CD4-positive, alpha-beta T cell treated with Interleukin-4 for 1 hour (primary cell): ENCODE measurements around the gene CD80.
"Not testable (repeated sequence)": the region's sequence is repeated elsewhere in the genome, so short reads cannot be mapped to it uniquely, and the experiment has no call there.

ENCODE experiments used
- DNase-seq, 2 donors: peaks; one replicate each; pipeline ENCODE4 v3.0.0-alpha.2; 2020 to 2022

The CD80 gene, protein sequence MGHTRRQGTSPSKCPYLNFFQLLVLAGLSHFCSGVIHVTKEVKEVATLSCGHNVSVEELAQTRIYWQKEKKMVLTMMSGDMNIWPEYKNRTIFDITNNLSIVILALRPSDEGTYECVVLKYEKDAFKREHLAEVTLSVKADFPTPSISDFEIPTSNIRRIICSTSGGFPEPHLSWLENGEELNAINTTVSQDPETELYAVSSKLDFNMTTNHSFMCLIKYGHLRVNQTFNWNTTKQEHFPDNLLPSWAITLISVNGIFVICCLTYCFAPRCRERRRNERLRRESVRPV

GRCh38 chr3:119559441-119559963 is at the start of gene CD80:
Gene CD80 (minus strand): TSS chr3:119559614. CDS start chr3:119557728, 1,886 bp downstream.
- peak; percentile 69 to 81 for DNase-seq

DNA sequence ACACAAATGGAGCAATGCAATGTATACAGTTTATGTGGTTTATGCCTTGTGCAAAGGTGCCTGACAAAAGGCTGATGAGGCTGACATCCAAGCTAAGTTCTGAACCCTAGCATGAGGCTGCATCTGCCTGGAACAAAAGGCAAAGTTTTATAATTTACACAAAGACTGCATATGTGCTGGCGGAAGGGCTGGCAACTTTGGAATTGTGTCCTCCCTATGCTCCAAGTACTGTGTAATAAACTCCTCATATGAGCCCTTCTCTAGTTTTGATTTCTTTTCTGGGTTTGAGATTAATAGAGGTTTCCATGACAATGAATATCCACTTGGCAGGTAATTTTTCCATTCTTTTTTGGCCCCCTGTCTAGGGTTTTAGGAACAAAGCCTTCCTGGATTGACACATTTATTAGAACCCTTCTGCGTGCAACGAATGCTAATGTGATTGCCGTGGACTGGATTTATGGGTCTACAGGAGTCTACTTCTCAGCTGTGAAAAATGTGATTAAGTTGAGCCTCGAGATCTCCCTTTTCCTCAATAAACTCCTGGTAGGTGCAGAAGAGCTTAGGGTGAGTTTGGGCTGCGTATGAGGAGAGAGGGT is 49.1 kb upstream of the CD80 start:
- no peak for DNase-seq

DNA sequence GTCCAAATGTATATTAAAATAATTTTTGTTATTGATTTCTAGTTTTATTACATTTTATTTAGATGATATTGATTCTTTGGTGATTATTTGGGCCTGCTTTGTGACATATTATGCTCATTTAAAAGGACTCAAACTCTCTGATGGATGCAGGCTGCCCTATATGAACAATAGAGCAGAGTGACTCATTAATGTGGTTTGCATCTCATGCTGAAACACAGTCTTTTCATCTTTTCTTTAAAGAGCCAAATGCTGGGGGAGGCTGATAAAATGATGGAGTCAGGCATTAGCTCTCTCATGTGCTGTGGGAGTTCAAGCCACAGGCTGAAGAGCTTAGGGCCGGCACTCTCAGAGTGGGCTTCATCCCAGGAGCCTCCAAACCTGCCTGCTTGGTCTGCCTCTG is 45.5 kb upstream of the CD80 start:
- no peak for DNase-seq

GRCh38 chr3:119602676-119603075 is 43.3 kb upstream of the CD80 start:
- no peak for DNase-seq

- no peak for DNase-seq
Observed at GRCh38 chr3:119601154-119601553, 41.7 kb upstream of the CD80 start.

GRCh38 chr3:119600732-119601131 is 41.3 kb upstream of the CD80 start:
- peak in 1 of 2 donors; percentile 13 for DNase-seq

GRCh38 chr3:119599558-119600174 is 40.3 kb upstream of the CD80 start:
- DNase-seq: no peak

DNA sequence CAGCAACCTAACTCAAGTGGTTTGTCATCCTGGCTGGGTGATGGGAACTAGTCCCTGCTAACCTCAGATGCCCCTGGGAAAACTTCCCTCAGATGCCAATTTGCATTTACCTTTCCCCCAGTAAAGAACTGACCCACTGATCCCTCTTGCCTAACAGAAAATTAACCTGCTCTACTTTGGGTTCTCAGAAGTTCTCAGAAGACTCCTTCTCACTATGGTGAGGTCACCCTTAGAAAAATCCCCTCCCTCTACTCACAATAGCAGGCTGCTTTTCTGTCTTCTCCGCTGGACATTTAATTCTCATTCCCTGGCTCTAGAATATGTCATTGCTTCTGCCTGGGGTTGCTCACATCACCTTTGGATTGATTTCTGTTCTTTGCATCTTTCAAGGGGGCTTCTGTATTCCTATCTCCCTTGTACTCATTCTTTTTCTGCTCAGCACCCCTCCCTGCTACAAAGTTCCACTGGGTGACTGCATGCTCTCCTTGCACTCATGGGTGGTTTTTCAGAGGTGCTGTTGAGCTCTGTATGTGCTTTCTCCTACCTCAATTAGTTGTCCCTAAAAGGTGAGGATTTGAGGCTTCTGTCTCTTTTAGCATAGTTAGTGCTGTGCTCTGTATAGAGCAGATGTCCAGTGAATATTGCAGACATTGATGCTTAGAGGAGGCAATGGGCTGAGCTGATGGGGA is 39.1 kb upstream of the CD80 start:
- DNase-seq: no peak

DNA sequence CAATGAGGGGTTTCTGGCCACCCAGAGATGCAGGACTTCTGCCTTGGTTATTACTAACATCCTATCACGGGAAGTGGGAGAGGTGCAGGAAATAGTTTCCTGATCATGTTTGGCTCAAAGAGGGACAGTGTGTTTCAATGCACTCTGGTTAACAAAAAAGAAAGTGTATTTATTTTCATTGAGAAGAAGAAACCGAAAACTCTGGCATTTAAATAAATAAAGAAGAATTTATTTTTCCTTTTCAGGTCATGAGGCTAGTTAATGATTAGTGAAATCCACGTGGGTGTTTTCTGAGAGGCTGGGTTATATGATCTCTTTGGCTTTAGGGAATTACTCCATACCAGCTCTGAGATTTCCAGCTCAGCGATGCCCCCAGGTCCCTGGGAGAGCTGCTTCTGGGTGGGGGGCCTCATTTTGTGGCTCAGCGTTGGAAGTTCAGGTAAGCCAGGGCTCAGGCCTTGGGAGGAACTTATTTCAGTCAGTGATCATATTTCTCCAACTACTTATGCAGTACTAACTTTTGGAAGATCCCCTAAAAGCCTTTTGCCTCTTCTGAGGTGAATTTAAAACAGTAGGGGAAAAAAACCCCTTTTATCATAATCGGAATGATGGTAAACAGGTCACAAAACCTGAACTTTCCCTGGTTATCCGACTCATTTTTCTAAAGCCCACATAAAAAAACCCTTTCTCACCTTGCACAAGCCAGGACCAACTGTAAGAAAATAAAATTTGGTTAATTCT is 38.3 kb upstream of the CD80 start, which contains the start of gene PLA1A:
TSS of gene PLA1A (plus strand) at position 338 of the 741 bp plus-strand sequence. CDS start at position 367, 29 bp downstream.
- no peak for DNase-seq

DNA sequence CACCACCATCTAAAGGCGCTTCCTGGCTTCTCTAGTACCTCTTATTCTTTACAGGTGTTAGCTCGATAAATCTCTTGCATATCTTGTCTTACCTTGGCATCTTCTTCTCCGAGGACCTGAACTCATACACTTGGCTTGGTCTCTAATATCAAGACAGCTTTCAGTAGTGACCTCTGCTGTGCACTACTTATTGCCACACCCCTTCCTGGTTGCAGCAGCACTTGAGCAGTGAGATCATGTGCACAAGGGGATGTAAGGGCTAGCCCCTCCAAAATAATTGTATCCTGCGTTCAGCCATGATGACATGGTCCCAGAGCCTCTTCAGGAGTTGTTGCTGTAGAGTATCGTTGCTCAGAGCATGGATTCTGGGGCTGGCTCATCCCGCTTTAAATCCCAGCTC is 37.0 kb upstream of the CD80 start:
- DNase-seq: no peak

GRCh38 chr3:119595639-119596334 is 36.4 kb upstream of the CD80 start:
- no peak for DNase-seq

DNA sequence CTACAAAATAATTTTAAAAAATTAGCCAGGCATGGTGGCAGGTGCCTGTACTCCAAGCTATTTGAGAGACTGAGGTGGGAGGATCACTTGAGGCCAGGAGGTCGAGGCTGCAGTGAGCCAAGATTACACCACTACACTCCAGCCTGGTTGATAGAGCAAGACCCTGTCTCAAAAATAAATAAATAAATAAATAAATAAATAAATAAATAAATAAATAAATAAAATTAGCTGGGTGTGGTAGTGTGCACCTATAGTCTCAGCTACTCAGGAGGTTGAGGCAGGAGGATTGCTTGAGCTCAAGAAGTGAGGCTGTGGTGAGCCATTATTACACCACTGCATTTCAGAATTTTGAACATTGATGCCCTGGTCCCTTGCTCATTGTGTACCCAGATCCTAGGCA is 35.5 kb upstream of the CD80 start:
- not testable (repeated sequence) for DNase-seq

DNA sequence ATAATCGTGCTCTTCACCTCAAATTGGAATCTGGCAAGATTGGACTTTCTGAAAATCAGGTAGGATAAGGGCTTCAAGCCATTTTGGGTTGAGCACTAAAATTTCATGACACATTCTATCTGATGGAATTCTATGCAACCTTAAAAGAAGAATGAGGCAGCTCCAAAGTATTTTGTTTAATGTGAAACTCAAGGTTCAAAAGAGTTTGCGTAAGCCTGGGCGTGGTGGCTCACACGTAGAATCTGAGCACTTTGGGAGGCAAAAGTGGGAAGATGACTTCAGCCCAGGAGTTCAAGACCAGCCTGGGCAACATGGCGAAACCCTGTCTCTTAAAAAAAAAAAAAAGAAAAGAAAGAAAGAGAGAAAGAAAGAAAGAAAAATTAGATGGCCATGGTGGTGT is 34.7 kb upstream of the CD80 start:
- DNase-seq: no peak

DNA sequence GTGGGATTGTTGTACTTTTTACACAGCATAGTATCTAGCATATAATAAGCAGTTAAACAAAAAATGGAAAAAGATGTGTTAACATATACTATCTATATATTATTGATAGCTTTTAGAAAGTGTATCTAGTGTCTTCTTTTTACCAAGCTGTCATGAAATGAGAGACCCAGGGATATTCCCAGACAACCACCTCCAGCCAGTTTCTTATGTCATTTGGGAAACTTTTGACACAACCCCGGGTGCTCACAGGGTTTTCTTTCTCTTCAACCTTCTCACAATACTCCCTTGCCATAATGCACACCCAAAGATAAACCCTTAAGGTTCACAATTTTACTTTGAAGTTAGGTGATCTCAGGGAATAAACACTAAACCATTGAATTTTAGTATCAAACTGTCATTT is 33.4 kb upstream of the CD80 start:
- DNase-seq: no peak

DNA sequence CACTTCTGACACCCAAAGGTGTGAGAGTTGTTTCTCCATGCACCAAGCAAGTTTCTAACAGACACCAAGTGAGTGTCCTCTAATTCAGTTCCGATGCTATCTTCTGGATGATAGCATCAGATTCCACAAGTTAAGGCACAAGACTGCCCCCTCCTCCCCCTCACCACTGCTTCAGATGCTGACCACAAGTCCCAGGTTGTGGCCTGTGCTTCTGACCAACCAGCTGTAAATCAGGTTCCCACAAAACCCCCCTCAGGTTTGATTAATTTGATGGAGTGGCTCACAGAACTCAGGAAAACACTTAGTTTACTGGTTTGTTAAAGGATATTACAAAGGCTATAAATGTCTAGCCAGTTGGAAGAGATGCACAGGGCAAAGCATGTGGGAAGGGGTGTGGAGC is 31.3 kb upstream of the CD80 start:
- no peak for DNase-seq

- peak in 1 of 2 donors; percentile 44 for DNase-seq
Observed at GRCh38 chr3:119589102-119589773, 29.8 kb upstream of the CD80 start.

DNA sequence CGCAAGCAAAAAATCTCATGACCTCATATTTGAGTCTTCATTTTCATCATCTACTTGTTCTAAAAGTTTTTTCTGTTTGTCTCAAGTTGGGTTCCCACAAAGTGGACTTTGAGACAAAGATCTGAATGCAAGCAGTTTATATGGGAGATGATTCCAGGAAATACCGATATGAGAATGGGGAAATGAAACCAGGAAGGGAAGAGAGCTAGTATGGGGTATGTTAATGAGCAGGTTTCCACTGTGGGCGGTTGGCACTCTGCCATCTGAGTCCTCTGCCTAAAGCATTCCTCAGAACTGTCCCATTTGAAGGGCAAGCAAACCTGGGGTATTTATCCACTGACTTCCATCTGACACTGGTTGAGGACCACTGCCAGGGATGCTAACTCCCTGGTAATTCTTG is 28.7 kb upstream of the CD80 start:
- peak; percentile 14 to 62 for DNase-seq

GRCh38 chr3:119586733-119587172 is 27.3 kb upstream of the CD80 start:
- no peak for DNase-seq

- DNase-seq: no peak
Observed at GRCh38 chr3:119585856-119586570, 26.6 kb upstream of the CD80 start.

GRCh38 chr3:119585208-119585607 is 25.8 kb upstream of the CD80 start:
- DNase-seq: no peak

DNA sequence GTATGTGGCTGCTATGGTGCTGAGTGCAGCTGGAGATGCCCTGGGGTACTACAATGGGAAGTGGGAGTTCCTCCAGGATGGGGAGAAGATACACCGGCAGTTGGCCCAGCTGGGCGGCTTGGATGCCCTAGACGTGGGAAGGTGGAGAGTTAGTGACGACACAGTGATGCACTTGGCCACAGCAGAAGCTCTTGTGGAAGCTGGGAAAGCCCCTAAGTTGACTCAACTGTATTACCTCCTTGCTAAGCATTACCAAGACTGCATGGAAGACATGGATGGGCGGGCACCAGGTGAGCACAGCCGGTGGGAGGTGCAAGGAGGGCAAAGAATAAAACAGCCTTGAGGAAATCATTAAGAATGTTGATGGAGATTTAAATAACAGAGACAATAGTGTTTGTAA is 22.8 kb upstream of the CD80 start:
- DNase-seq: peak; percentile 22 to 39
